ENCODE measurements around the gene TBC1D5. TPM values are rescaled to one million over a fixed set of nuclear protein-coding genes. Genes with fewer than 3 reads are reported as not detected.
"Not testable (repeated sequence)": the region's sequence is repeated elsewhere in the genome, so short reads cannot be mapped to it uniquely, and the experiment has no call there.

The TBC1D5 gene
- 48.1 TPM for total RNA-seq

- Histone ChIP-seq H3K4me1 (peaks cover 36% of the 10 kb centered on the region), H3K4me3 (peak within 1 kb of the TSS; percentile 81 to 99), H3K9me3 (no peaks in the 10 kb centered on the region), H3K27me3 (no peaks in the 10 kb centered on the region), H3K36me3 (no peaks in the 10 kb centered on the region), H3K27ac (peak within 1 kb of the TSS; percentile 95)
- intact Hi-C loops (cut with DNase I): no loop called here
- peak in 1 of 2 donors; percentile 98 for DNase-seq (ENCODE audit: extremely low spot score in 2 of 2)
- TF ChIP-seq CTCF (IDR thresholded peaks at IDR 0.05) (peak in 1 of 3 experiments; percentile 5), POLR2A (IDR thresholded peaks at IDR 0.05) (peak in 1 of 2 donors; percentile 76), POLR2AphosphoS5 (IDR thresholded peaks at IDR 0.05; ENCODE audit: insufficient read depth in 1 of 2, low read depth in 1 of 2) (peak in 1 of 2 donors; percentile 76)
Observed at GRCh38 chr3:17742102-17742879, at the start of gene TBC1D5. TSS of gene TBC1D5 (minus strand) at chr3:17742631. CDS start at chr3:17508570, 234,061 bp downstream.

- Histone ChIP-seq H3K4me3 (no peak overlapping the region), H3K9me3 (no peaks in the 10 kb centered on the region), H3K27ac (no peak overlapping the region), H3K27me3 (no peaks in the 10 kb centered on the region), H3K4me1 (no peaks in the 10 kb centered on the region), H3K36me3 (no peaks in the 10 kb centered on the region)
- no peak for DNase-seq (ENCODE audit: extremely low spot score in 2 of 2)
- intact Hi-C loops (cut with DNase I): no loop called here
- TF ChIP-seq POLR2AphosphoS5 (IDR thresholded peaks at IDR 0.05; ENCODE audit: insufficient read depth in 1 of 2, low read depth in 1 of 2): no peak
- TF ChIP-seq CTCF (IDR thresholded peaks at IDR 0.05): no peak
- no peak for TF ChIP-seq POLR2A (IDR thresholded peaks at IDR 0.05)
Observed at GRCh38 chr3:17783426-17783825, 41.0 kb upstream of the TBC1D5 start.

DNA sequence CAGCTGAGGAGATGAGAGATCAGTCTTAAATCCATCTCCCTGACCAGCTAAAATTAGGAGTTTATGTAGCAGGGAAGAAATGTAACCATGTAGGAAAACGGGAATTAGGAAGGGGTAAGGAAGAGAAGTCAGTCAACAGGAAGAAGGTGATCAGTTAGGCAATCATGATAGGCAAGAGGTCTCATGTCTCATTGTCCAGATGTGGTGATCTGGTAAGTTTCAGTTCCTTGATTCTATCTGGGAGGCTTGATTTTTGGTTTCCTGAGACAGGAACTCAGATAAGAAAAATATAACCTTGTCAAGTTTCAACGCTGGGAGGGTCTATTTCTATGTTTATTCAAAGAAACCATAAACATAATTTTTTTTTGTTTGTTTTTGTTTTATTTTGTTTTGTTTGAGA is 40.3 kb upstream of the TBC1D5 start:
- Histone ChIP-seq H3K9me3 (no peaks in the 10 kb centered on the region), H3K27me3 (no peaks in the 10 kb centered on the region), H3K36me3 (no peaks in the 10 kb centered on the region), H3K4me1 (no peaks in the 10 kb centered on the region), H3K4me3 (no peak overlapping the region), H3K27ac (no peak overlapping the region)
- DNase-seq (ENCODE audit: extremely low spot score in 2 of 2): no peak
- intact Hi-C loops (cut with DNase I): no loop called here
- TF ChIP-seq POLR2A (IDR thresholded peaks at IDR 0.05): no peak
- no peak for TF ChIP-seq POLR2AphosphoS5 (IDR thresholded peaks at IDR 0.05; ENCODE audit: insufficient read depth in 1 of 2, low read depth in 1 of 2)
- no peak for TF ChIP-seq CTCF (IDR thresholded peaks at IDR 0.05)

- intact Hi-C loops (cut with DNase I); H3K27ac ChIP-seq; DNase-seq (ENCODE audit: extremely low spot score in 2 of 2); H3K27me3 ChIP-seq; H3K4me3 ChIP-seq; H3K36me3 ChIP-seq; H3K4me1 ChIP-seq; H3K9me3 ChIP-seq: not testable (repeated sequence)
Observed at GRCh38 chr3:17780369-17780768, 37.9 kb upstream of the TBC1D5 start.

GRCh38 chr3:17779304-17780250 is 37.1 kb upstream of the TBC1D5 start:
- DNase-seq (ENCODE audit: extremely low spot score in 2 of 2); H3K27ac ChIP-seq: not testable (repeated sequence)

DNA sequence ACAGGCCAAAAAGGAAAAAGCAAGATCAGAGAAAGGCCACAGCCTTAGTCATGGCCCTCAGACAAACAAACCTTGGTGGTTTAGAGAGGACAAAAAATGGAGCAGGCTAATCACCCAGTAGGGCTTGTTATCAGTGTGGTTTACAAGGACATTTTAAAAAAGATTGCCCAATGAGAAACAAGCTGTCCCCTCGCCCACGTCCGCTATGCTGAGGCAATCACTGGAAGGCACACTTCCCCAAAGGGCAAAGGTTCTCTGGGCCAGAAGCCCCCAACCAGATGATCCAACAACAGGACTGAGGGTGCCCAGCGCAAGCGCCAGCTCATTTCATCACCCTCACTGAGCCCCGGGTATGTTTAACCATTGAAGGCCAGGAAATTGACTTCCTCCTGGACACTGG is 34.9 kb upstream of the TBC1D5 start:
- H3K27ac ChIP-seq; H3K4me3 ChIP-seq; H3K36me3 ChIP-seq; H3K4me1 ChIP-seq; DNase-seq (ENCODE audit: extremely low spot score in 2 of 2); intact Hi-C loops (cut with DNase I); H3K9me3 ChIP-seq; H3K27me3 ChIP-seq: not testable (repeated sequence)

More at GRCh38 chr3:17779304-17780250, 37.1 kb upstream of the TBC1D5 start:
- H3K4me3 ChIP-seq; H3K36me3 ChIP-seq; intact Hi-C loops (cut with DNase I); H3K9me3 ChIP-seq; H3K27me3 ChIP-seq; H3K4me1 ChIP-seq: not testable (repeated sequence)

All from vagina (tissue), 2 donors.